Transverse colon (tissue), 4 donors: ENCODE measurements around the gene HECW1.

Source experiments
- CTCF ChIP-seq, 5 experiments: fragments of 200-600 bp in 3 of 5; fragments of 450-650 bp in 2 of 5; sonication (generic) in 3 of 5; IDR thresholded peaks; 1 replicate in 2 of 5; 2 replicates in 3 of 5; pipeline ENCODE4 v1.5.1; 2016 to 2017; ENCODE audit warnings: antibody characterized with exemption in 5 of 5, inconsistent platforms in 3 of 5, mild to moderate bottlenecking in 2 of 5, moderate library complexity in 1 of 5
- EP300 ChIP-seq: sonication (generic); formaldehyde crosslinking; IDR thresholded peaks from one replicate; pipeline ENCODE4 v1.6.1; 2017; ENCODE audit warnings: antibody characterized with exemption, low read depth
- POLR2A ChIP-seq: fragments of 450-650 bp; IDR thresholded peaks from one replicate; pipeline ENCODE4 v1.6.1; 2016; ENCODE audit warnings: antibody characterized with exemption, mild to moderate bottlenecking, moderate library complexity
- POLR2AphosphoS5 ChIP-seq, 3 donors: sonication (generic); formaldehyde crosslinking; IDR thresholded peaks; one replicate each; pipeline ENCODE4 v1.6.1; 2016; ENCODE audit warnings: antibody characterized with exemption in 3 of 3

- no peak for TF ChIP-seq CTCF (IDR thresholded peaks at IDR 0.05)
- TF ChIP-seq POLR2AphosphoS5 (IDR thresholded peaks at IDR 0.05), result no peak
- TF ChIP-seq EP300, result no peak
- no peak for TF ChIP-seq POLR2A
Measured at GRCh38 chr7:43283706-43284105, 171.3 kb downstream of the HECW1 start.
